GM19455 (cell line): ENCODE data around the gene ATP6V1F.

ENCODE experiments used
- ATAC-seq: cut with Tn5 transposase; IDR thresholded peaks from one replicate; pipeline ENCODE4 v1.9.1; 2021; ENCODE audit not compliant: unreplicated experiment

Gene ATP6V1F

GRCh38 chr7:128914566-128915151 is 52.0 kb downstream of the ATP6V1F start:
- ATAC-seq: no peak

GRCh38 chr7:128915271-128915819 is 52.7 kb downstream of the ATP6V1F start:
- ATAC-seq: no peak
